Cardiac fibroblast (primary cell): ENCODE measurements around the gene TNFRSF21.

Experiments used
- DNase-seq, 2 donors: peaks; one replicate each; pipeline versions ENCODE4 v3.0.0 to v3.0.0-alpha.2; 2010; ENCODE audit warnings: low read depth in 2 of 2
- H3K4me3 ChIP-seq, 2 donors: replicated peaks in 1 of 2; 1 replicate in 1 of 2; 2 replicates in 1 of 2; pipeline ENCODE4 v1.5.1; 2011; ENCODE audit warnings: low read depth in 2 of 2, low read length in 2 of 2, mild to moderate bottlenecking in 2 of 2, moderate library complexity in 1 of 2
- TF ChIP-seq, protein P1 (sequence below): IDR thresholded peaks from one replicate; pipeline ENCODE4 v1.5.1; 2011; ENCODE audit warnings: low read depth, mild to moderate bottlenecking, low read length, inconsistent platforms

Gene TNFRSF21

GRCh38 chr6:47200536-47201334 lies 109.0 kb downstream of the TNFRSF21 start:
- TF ChIP-seq, protein P1, sequence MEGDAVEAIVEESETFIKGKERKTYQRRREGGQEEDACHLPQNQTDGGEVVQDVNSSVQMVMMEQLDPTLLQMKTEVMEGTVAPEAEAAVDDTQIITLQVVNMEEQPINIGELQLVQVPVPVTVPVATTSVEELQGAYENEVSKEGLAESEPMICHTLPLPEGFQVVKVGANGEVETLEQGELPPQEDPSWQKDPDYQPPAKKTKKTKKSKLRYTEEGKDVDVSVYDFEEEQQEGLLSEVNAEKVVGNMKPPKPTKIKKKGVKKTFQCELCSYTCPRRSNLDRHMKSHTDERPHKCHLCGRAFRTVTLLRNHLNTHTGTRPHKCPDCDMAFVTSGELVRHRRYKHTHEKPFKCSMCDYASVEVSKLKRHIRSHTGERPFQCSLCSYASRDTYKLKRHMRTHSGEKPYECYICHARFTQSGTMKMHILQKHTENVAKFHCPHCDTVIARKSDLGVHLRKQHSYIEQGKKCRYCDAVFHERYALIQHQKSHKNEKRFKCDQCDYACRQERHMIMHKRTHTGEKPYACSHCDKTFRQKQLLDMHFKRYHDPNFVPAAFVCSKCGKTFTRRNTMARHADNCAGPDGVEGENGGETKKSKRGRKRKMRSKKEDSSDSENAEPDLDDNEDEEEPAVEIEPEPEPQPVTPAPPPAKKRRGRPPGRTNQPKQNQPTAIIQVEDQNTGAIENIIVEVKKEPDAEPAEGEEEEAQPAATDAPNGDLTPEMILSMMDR, result no peak
- H3K4me3 ChIP-seq, result no peak overlapping the region
- no peak for DNase-seq

DNA sequence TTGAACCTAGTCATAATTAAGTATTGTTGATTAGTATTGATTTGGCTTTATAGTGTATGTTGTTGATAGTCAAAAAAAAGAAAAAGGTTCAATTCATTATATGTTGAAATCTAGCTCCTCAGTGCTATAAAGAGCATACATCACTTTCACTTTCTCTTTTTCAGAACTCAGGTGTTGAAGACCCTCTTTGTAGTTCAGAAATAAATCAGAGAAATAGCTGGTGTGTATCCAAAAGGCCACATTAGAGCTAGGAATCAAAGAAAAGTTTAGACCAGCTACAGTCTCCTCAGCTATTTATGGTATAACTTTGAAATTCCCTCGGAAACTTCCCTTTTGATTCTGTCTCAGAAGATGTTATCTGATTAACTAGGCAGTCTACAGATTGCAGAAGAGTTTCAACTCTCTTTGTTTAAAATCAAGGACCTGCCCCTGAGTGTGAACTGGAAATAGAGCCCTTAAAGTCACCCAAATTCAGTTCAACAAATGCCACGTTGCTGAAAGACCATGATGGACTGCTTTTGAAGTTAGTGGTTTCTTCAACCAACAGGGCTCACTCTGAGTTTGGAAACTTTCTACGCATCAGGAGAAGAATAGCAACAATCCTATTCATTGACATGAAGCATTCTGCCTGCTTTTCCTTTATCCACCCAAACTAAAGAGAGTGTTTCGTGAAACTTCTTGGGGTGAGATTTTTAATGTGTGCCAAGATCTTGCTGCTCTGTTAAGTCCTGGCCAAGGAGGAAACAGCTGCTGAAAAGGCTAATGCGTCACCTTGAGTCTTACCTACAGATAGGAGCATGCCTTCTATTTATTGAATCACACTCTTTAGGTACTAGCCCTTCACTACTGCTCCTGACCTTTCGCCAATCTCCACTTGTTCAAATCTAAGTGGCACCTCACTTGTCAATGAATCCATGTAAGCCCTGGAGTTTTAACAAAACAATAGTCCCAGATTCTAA lies 111.7 kb downstream of the TNFRSF21 start:
- H3K4me3 ChIP-seq, result no peak overlapping the region
- TF ChIP-seq, protein P1, result no peak
- DNase-seq, result no peak

- TF ChIP-seq, protein P1, result no peak
- peak in 1 of 2 donors; percentile 8 for DNase-seq
Measured at GRCh38 chr6:47196113-47196512, 113.6 kb downstream of the TNFRSF21 start.

GRCh38 chr6:47195011-47195650 lies 114.6 kb downstream of the TNFRSF21 start:
- DNase-seq, result peak in 1 of 2 donors; percentile 91
- TF ChIP-seq, protein P1, result no peak
- H3K4me3 ChIP-seq, result no peak overlapping the region

More at GRCh38 chr6:47196113-47196512, 113.6 kb downstream of the TNFRSF21 start:
- no peak overlapping the region for H3K4me3 ChIP-seq

- DNase-seq, result peak; percentile 56 to 80
- no peak overlapping the region for H3K4me3 ChIP-seq
- TF ChIP-seq, protein P1, result no peak
Measured at GRCh38 chr6:47188588-47189021, 121.1 kb downstream of the TNFRSF21 start.

DNA sequence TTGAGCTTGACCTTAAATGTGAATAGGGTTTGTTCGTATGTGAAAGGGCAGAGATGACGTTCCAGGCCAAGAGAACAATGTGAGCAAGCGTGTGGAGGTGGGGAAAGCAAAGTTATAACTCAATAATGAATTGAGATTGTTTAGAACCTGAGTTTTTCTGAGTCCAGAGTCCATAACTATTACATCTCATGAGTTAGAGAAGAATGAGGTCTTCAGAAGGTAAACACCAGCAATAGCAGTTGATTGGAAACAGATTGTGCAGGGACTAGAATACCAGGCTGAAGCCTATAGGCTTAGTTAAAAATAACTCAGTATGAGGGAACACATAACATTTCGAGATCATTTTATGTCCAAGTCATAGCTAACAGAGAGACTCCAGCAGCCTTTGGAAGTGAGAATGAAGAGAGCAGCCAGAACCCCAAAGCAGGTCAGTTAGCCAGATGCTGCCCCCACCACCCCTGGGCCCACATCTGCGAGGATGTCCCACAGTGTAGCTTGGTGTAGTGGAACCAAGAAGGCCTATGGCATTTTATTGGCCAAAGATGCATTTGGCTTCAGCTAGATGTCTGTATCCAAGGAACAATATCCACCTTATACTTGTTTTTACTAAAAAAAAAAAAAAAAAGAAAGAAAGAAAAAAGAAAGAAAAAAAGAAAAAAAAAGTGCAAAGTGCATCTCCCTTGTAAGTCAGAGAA lies 121.7 kb downstream of the TNFRSF21 start:
- peak in 1 of 2 donors; percentile 17 for DNase-seq
- no peak overlapping the region for H3K4me3 ChIP-seq
- TF ChIP-seq, protein P1, result no peak
